ENCODE data around the gene BASP1. TPM values are rescaled to one million over a fixed set of nuclear protein-coding genes. Genes with fewer than 3 reads are reported as not detected.

The BASP1 gene
- polyA plus RNA-seq, 2 donors, result 4.0 to 4.7 TPM

DNA sequence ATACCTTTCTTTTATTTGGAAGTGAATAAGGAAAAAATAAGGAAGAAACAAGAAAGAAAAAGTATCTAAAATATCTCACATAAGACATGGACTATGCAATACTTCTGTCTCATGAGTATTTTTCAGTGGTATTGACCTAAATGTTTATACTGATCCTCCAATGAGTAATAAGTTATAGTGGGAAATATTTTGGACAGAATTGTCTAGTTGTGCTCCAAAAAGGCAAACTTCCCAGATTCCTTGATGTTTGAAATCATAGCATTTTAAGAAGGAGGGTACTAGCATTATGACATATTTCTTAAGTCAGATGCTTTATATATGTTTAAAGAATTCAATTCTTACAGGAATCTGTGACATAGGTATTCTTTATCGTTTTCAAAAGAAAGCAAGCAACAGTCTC lies 34.5 kb upstream of the BASP1 start:
- Histone ChIP-seq H3K4me1 (ENCODE audit: control insufficient read depth in 2 of 2, insufficient read depth in 2 of 2, low read length in 1 of 2) (no peaks in the 10 kb centered on the region), H3K4me3 (ENCODE audit: low read depth in 1 of 2, low read length in 2 of 2) (no peak overlapping the region), H3K9me3 (ENCODE audit: control insufficient read depth in 2 of 2, insufficient read depth in 1 of 2, low read depth in 1 of 2, low read length in 1 of 2) (no peaks in the 10 kb centered on the region), H3K27me3 (ENCODE audit: control insufficient read depth in 1 of 2, insufficient read depth in 2 of 2, low read length in 2 of 2) (no peaks in the 10 kb centered on the region), H3K36me3 (ENCODE audit: control insufficient read depth in 2 of 2, insufficient read depth in 2 of 2, low read length in 1 of 2) (no peaks in the 10 kb centered on the region), H3K27ac (ENCODE audit: low read depth in 2 of 2, low read length in 1 of 2) (no peak overlapping the region)
- WGBS, 2 donors, result 75 to 78% methylated on average over 1 of the region's 1 CpG

- no peak overlapping the region for H3K27ac ChIP-seq (ENCODE audit: low read depth in 2 of 2, low read length in 1 of 2)
- 92% methylated on average over 7 of the region's 7 CpGs for WGBS, 2 donors
These were observed 33.6 kb upstream of the BASP1 start for GRCh38 chr5:17183831-17184230.

GRCh38 chr5:17184588-17184987 lies 32.8 kb upstream of the BASP1 start:
- Histone ChIP-seq H3K9me3 (ENCODE audit: control insufficient read depth in 2 of 2, insufficient read depth in 1 of 2, low read depth in 1 of 2, low read length in 1 of 2) (no peaks in the 10 kb centered on the region), H3K27me3 (ENCODE audit: control insufficient read depth in 1 of 2, insufficient read depth in 2 of 2, low read length in 2 of 2) (no peaks in the 10 kb centered on the region), H3K4me1 (ENCODE audit: control insufficient read depth in 2 of 2, insufficient read depth in 2 of 2, low read length in 1 of 2) (no peaks in the 10 kb centered on the region), H3K4me3 (ENCODE audit: low read depth in 1 of 2, low read length in 2 of 2) (no peak overlapping the region), H3K36me3 (ENCODE audit: control insufficient read depth in 2 of 2, insufficient read depth in 2 of 2, low read length in 1 of 2) (no peaks in the 10 kb centered on the region), H3K27ac (ENCODE audit: low read depth in 2 of 2, low read length in 1 of 2) (no peak overlapping the region)
- WGBS, 2 donors, result 83 to 88% methylated on average over 1 of the region's 1 CpG

More at GRCh38 chr5:17183831-17184230, 33.6 kb upstream of the BASP1 start:
- no peak overlapping the region for H3K4me3 ChIP-seq (ENCODE audit: low read depth in 1 of 2, low read length in 2 of 2)
- no peaks in the 10 kb centered on the region for H3K4me1 ChIP-seq (ENCODE audit: control insufficient read depth in 2 of 2, insufficient read depth in 2 of 2, low read length in 1 of 2)
- no peaks in the 10 kb centered on the region for H3K36me3 ChIP-seq (ENCODE audit: control insufficient read depth in 2 of 2, insufficient read depth in 2 of 2, low read length in 1 of 2)
- no peaks in the 10 kb centered on the region for H3K27me3 ChIP-seq (ENCODE audit: control insufficient read depth in 1 of 2, insufficient read depth in 2 of 2, low read length in 2 of 2)
- H3K9me3 ChIP-seq (ENCODE audit: control insufficient read depth in 2 of 2, insufficient read depth in 1 of 2, low read depth in 1 of 2, low read length in 1 of 2), result no peaks in the 10 kb centered on the region

GRCh38 chr5:17185349-17185748 lies 32.1 kb upstream of the BASP1 start:
- WGBS, 2 donors, result 84% methylated on average over 3 of the region's 3 CpGs
- H3K27ac ChIP-seq (ENCODE audit: low read depth in 2 of 2, low read length in 1 of 2), result no peak overlapping the region

DNA sequence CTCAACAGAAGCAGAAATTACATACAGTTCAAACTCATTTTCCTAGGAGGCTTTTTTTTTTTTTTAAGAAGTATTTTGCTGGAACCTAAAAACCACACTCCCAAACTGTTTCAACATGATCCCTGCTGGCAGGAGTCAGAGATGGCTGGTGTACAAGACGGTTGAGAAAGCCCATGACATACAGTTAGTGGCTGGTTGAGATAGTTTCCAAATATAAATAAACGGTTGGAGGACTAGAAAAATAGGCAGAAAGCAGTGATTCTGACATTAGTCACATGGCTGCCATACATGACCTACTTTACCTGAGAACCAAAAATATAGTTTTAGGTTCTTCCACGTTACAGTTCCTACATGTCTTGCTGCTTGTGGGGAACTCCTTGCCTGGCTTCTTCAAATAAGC lies 31.7 kb upstream of the BASP1 start:
- no peak overlapping the region for H3K27ac ChIP-seq (ENCODE audit: low read depth in 2 of 2, low read length in 1 of 2)
- H3K4me3 ChIP-seq (ENCODE audit: low read depth in 1 of 2, low read length in 2 of 2), result no peak overlapping the region
- no peaks in the 10 kb centered on the region for H3K9me3 ChIP-seq (ENCODE audit: control insufficient read depth in 2 of 2, insufficient read depth in 1 of 2, low read depth in 1 of 2, low read length in 1 of 2)
- H3K36me3 ChIP-seq (ENCODE audit: control insufficient read depth in 2 of 2, insufficient read depth in 2 of 2, low read length in 1 of 2), result no peaks in the 10 kb centered on the region
- H3K4me1 ChIP-seq (ENCODE audit: control insufficient read depth in 2 of 2, insufficient read depth in 2 of 2, low read length in 1 of 2), result no peaks in the 10 kb centered on the region
- whole genome bisulfite sequencing, 2 donors, result 29 to 49% methylated on average over 3 of the region's 3 CpGs
- no peaks in the 10 kb centered on the region for H3K27me3 ChIP-seq (ENCODE audit: control insufficient read depth in 1 of 2, insufficient read depth in 2 of 2, low read length in 2 of 2)

More at GRCh38 chr5:17185349-17185748, 32.1 kb upstream of the BASP1 start:
- Histone ChIP-seq H3K4me3 (ENCODE audit: low read depth in 1 of 2, low read length in 2 of 2) (no peak overlapping the region), H3K9me3 (ENCODE audit: control insufficient read depth in 2 of 2, insufficient read depth in 1 of 2, low read depth in 1 of 2, low read length in 1 of 2) (no peaks in the 10 kb centered on the region), H3K36me3 (ENCODE audit: control insufficient read depth in 2 of 2, insufficient read depth in 2 of 2, low read length in 1 of 2) (no peaks in the 10 kb centered on the region), H3K27me3 (ENCODE audit: control insufficient read depth in 1 of 2, insufficient read depth in 2 of 2, low read length in 2 of 2) (no peaks in the 10 kb centered on the region), H3K4me1 (ENCODE audit: control insufficient read depth in 2 of 2, insufficient read depth in 2 of 2, low read length in 1 of 2) (no peaks in the 10 kb centered on the region)

GRCh38 chr5:17186256-17186655 lies 31.2 kb upstream of the BASP1 start:
- no peaks in the 10 kb centered on the region for H3K27me3 ChIP-seq (ENCODE audit: control insufficient read depth in 1 of 2, insufficient read depth in 2 of 2, low read length in 2 of 2)
- 91 to 95% methylated on average over 4 of the region's 4 CpGs for WGBS, 2 donors
- no peak overlapping the region for H3K4me3 ChIP-seq (ENCODE audit: low read depth in 1 of 2, low read length in 2 of 2)
- no peaks in the 10 kb centered on the region for H3K9me3 ChIP-seq (ENCODE audit: control insufficient read depth in 2 of 2, insufficient read depth in 1 of 2, low read depth in 1 of 2, low read length in 1 of 2)
- H3K4me1 ChIP-seq (ENCODE audit: control insufficient read depth in 2 of 2, insufficient read depth in 2 of 2, low read length in 1 of 2), result no peaks in the 10 kb centered on the region
- no peaks in the 10 kb centered on the region for H3K36me3 ChIP-seq (ENCODE audit: control insufficient read depth in 2 of 2, insufficient read depth in 2 of 2, low read length in 1 of 2)
- no peak overlapping the region for H3K27ac ChIP-seq (ENCODE audit: low read depth in 2 of 2, low read length in 1 of 2)

- Histone ChIP-seq H3K4me3 (ENCODE audit: low read depth in 1 of 2, low read length in 2 of 2) (no peak overlapping the region), H3K36me3 (ENCODE audit: control insufficient read depth in 2 of 2, insufficient read depth in 2 of 2, low read length in 1 of 2) (no peaks in the 10 kb centered on the region), H3K4me1 (ENCODE audit: control insufficient read depth in 2 of 2, insufficient read depth in 2 of 2, low read length in 1 of 2) (no peaks in the 10 kb centered on the region), H3K9me3 (ENCODE audit: control insufficient read depth in 2 of 2, insufficient read depth in 1 of 2, low read depth in 1 of 2, low read length in 1 of 2) (no peaks in the 10 kb centered on the region), H3K27ac (ENCODE audit: low read depth in 2 of 2, low read length in 1 of 2) (no peak overlapping the region), H3K27me3 (ENCODE audit: control insufficient read depth in 1 of 2, insufficient read depth in 2 of 2, low read length in 2 of 2) (no peaks in the 10 kb centered on the region)
- 84 to 87% methylated on average over 7 of the region's 7 CpGs for WGBS, 2 donors
These were observed 30.2 kb upstream of the BASP1 start for GRCh38 chr5:17187011-17187785.

DNA sequence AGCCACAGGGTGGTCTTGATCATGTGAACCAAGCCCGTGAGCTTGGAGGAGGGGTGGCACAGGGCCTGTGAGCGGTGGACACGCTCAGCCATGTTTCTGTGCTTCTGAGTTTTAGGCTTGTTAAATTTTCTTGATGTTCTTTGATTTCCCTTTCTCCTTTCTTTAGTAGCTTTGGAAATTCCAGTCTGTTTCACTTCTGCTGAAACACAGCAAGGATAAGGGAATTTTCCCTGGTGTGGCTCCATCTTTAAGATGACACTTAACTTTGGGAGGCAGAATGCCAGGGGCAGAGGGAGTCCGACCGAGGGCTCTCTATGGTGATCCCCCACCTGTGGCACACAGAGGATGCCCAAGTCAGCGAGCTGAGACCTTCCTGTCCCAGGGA lies 29.7 kb upstream of the BASP1 start:
- no peaks in the 10 kb centered on the region for H3K4me1 ChIP-seq (ENCODE audit: control insufficient read depth in 2 of 2, insufficient read depth in 2 of 2, low read length in 1 of 2)
- 88 to 91% methylated on average over 6 of the region's 6 CpGs for WGBS, 2 donors

GRCh38 chr5:17189381-17190036 lies 27.9 kb upstream of the BASP1 start:
- no peaks in the 10 kb centered on the region for H3K4me1 ChIP-seq (ENCODE audit: control insufficient read depth in 2 of 2, insufficient read depth in 2 of 2, low read length in 1 of 2)
- no peaks in the 10 kb centered on the region for H3K36me3 ChIP-seq (ENCODE audit: control insufficient read depth in 2 of 2, insufficient read depth in 2 of 2, low read length in 1 of 2)
- no peaks in the 10 kb centered on the region for H3K27me3 ChIP-seq (ENCODE audit: control insufficient read depth in 1 of 2, insufficient read depth in 2 of 2, low read length in 2 of 2)
- 25 to 29% methylated on average over 13 of the region's 13 CpGs for WGBS, 2 donors
- no peak overlapping the region for H3K27ac ChIP-seq (ENCODE audit: low read depth in 2 of 2, low read length in 1 of 2)
- no peak overlapping the region for H3K4me3 ChIP-seq (ENCODE audit: low read depth in 1 of 2, low read length in 2 of 2)
- H3K9me3 ChIP-seq (ENCODE audit: control insufficient read depth in 2 of 2, insufficient read depth in 1 of 2, low read depth in 1 of 2, low read length in 1 of 2), result no peaks in the 10 kb centered on the region

More for the DNA sequence above, 29.7 kb upstream of the BASP1 start:
- Histone ChIP-seq H3K36me3 (ENCODE audit: control insufficient read depth in 2 of 2, insufficient read depth in 2 of 2, low read length in 1 of 2) (no peaks in the 10 kb centered on the region), H3K27me3 (ENCODE audit: control insufficient read depth in 1 of 2, insufficient read depth in 2 of 2, low read length in 2 of 2) (no peaks in the 10 kb centered on the region), H3K4me3 (ENCODE audit: low read depth in 1 of 2, low read length in 2 of 2) (no peak overlapping the region), H3K27ac (ENCODE audit: low read depth in 2 of 2, low read length in 1 of 2) (no peak overlapping the region), H3K9me3 (ENCODE audit: control insufficient read depth in 2 of 2, insufficient read depth in 1 of 2, low read depth in 1 of 2, low read length in 1 of 2) (no peaks in the 10 kb centered on the region)

Data from esophagus (tissue), 2 donors.